Measurements from ENCODE around the gene AMBP. TPM values are rescaled to one million over a fixed set of nuclear protein-coding genes. Genes with fewer than 3 reads are reported as not detected.

AMBP gene
- total and polyA plus RNA-seq, 2 donors (not counting 1 experiment from before 2014, with no cell fraction given) = not detected

GRCh38 chr9:114120192-114121014 lies 42.3 kb upstream of the AMBP start:
- H3K27ac Mint-ChIP-seq = no peak overlapping the region
- Histone ChIP-seq H3K79me2 (ENCODE audit: control insufficient read depth, insufficient read depth, low read length) (no peaks in the 10 kb centered on the region), H3K27me3 (replicated peaks in 1 of 4; ENCODE audit: control extremely low read depth in 1 of 4, control insufficient read depth in 3 of 4, insufficient read depth in 4 of 4, low read length in 3 of 4) (peaks cover 0 to 9% (median 0%) of the 10 kb centered on the region in 4 experiments), H3K27ac (ENCODE audit: low read length in 2 of 2) (no peak overlapping the region), H3K36me3 (replicated peaks in 1 of 2; ENCODE audit: control extremely low read depth in 1 of 2, control insufficient read depth in 1 of 2, extremely low read depth in 1 of 2, insufficient read depth in 2 of 2, low read length in 1 of 2) (no peaks in the 10 kb centered on the region), H3K9me3 (ENCODE audit: control extremely low read depth in 1 of 3, control insufficient read depth in 2 of 3, insufficient read depth in 1 of 3, low read length in 2 of 3) (peaks cover 0 to 3% (median 0%) of the 10 kb centered on the region in 3 donors), H4K20me1 (ENCODE audit: control insufficient read depth, insufficient read depth, low read length, poor library complexity, severe bottlenecking) (no peaks in the 10 kb centered on the region), H3K9ac (ENCODE audit: low read length) (no peak overlapping the region), H3K4me3 (ENCODE audit: control extremely low read depth in 1 of 5, extremely low read depth in 1 of 5, insufficient read depth in 1 of 5, low read depth in 2 of 5, low read length in 4 of 5) (no peak overlapping the region), H2AFZ (ENCODE audit: insufficient read depth, low read depth, low read length, poor library complexity, severe bottlenecking) (no peak overlapping the region), H3K4me2 (replicated peaks; ENCODE audit: low read depth, low read length, poor library complexity, severe bottlenecking) (no peak overlapping the region), H3K4me1 (ENCODE audit: control insufficient read depth in 2 of 2, insufficient read depth in 2 of 2, low read length in 2 of 2) (no peaks in the 10 kb centered on the region)
- ChIA-PET POLR2A (no interaction called here), CTCF (no interaction called here)
- TF ChIP-seq EZH2 (IDR thresholded peaks at IDR 0.05; ENCODE audit: borderline replicate concordance, insufficient read depth, low read depth, low read length, poor library complexity, severe bottlenecking) = no peak
- TF ChIP-seq CTCF (IDR thresholded peaks at IDR 0.05) = no peak
- ATAC-seq (ENCODE audit: low read depth) (no peak), DNase-seq (no peak)
- H3K9me3 Mint-ChIP-seq (ENCODE audit: insufficient read depth) = no peaks in the 10 kb centered on the region
- no peak overlapping the region for H3K4me3 Mint-ChIP-seq
- intact Hi-C loops (cut with micrococcal nuclease) = no loop called here
- H3K27me3 Mint-ChIP-seq = peaks cover 26% of the 10 kb centered on the region
- WGBS (ENCODE audit: insufficient coverage) = 45% methylated on average over 2 of the region's 4 CpGs
- H3K4me1 Mint-ChIP-seq = no peaks in the 10 kb centered on the region
